ENCODE measurements around the gene MTHFD1. TPM values are rescaled to one million over a fixed set of nuclear protein-coding genes. Genes with fewer than 3 reads are reported as not detected.

MTHFD1 gene
- total RNA-seq, 1 experiment from 2014 or later = 226 TPM

DNA sequence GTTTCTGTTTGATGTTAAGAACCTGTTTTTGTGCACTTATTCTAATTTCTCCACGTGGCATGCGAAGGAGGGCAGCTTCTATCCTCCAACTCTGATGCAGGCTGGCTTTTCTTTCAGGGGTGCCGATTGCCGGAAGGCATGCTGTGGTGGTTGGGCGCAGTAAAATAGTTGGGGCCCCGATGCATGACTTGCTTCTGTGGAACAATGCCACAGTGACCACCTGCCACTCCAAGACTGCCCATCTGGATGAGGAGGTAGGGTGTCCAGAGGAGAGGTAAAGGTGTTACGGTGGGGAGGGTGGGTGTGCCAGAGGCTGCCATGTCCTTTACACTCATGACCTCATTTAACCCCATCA is 29.6 kb downstream of the MTHFD1 start:
- ChIA-PET POLR2A (no interaction called here), CTCF (interaction anchor here (0.8 to 1.3 kb wide), 2 partner anchors 12 to 73 kb away, joined by 3 to 4 read pairs; no protein-coding TSS in a partner anchor)
- ATAC-seq (no peak), DNase-seq (ENCODE audit: low spot score) (no peak)
- Mint-ChIP-seq H3K9me3 (no peaks in the 10 kb centered on the region), H3K4me3 (no peak overlapping the region), H3K36me3 (peaks cover 80% of the 10 kb centered on the region), H3K27ac (no peak overlapping the region), H3K27me3 (ENCODE audit: low read depth) (no peaks in the 10 kb centered on the region), H3K4me1 (no peaks in the 10 kb centered on the region)
- TF ChIP-seq ZNF281 (CRISPR knock-in tag; IDR thresholded peaks at IDR 0.05) = no peak
- TF ChIP-seq E2F1 (CRISPR knock-in tag; IDR thresholded peaks at IDR 0.05) = no peak
- no peak for TF ChIP-seq FOXP4 (CRISPR knock-in tag; IDR thresholded peaks at IDR 0.05)
- TF ChIP-seq CBFB (CRISPR knock-in tag; IDR thresholded peaks at IDR 0.05; ENCODE audit: low read depth) = no peak

DNA sequence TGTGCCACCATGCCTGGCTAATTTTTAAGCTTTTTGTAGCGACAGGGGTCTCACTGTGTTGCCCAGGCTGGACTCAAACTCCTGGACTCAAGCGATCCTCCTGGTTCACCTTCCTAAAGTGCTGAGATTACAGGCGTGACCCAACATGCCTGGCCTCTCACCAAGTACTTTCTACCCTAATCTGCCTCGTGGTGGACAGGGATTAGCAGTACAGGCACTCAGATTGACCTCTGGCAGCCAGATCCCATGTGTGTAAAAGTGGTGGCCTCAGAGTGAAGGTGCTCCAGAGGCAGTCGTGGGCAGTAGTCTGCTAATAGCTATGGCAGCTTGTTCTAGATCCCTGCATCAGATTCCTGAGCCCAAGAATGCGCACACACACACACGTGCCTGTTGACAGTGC is 30.9 kb downstream of the MTHFD1 start:
- Mint-ChIP-seq H3K27ac (peak overlapping the region; percentile 53; the same call in 1 of the 2 replicates), H3K4me3 (no peak overlapping the region), H3K4me1 (no peaks in the 10 kb centered on the region), H3K9me3 (no peaks in the 10 kb centered on the region), H3K27me3 (ENCODE audit: low read depth) (no peaks in the 10 kb centered on the region), H3K36me3 (peaks cover 78% of the 10 kb centered on the region)
- DNase-seq (ENCODE audit: low spot score) = no peak
- ChIA-PET CTCF (interaction anchor here (1.7 kb wide), 1 partner anchor 11 kb away, joined by 7 read pairs; no protein-coding TSS in a partner anchor), POLR2A (no interaction called here)
- ATAC-seq = no peak
- peak; percentile 49; the same call in 1 of the 2 replicates for TF ChIP-seq ZNF121 (CRISPR knock-in tag; IDR thresholded peaks at IDR 0.05)
- no peak for TF ChIP-seq GTF2I (CRISPR knock-in tag; conservative IDR thresholded peaks at IDR 0.05)
- TF ChIP-seq SMAD4 (CRISPR knock-in tag; IDR thresholded peaks at IDR 0.05) = no peak

DNA sequence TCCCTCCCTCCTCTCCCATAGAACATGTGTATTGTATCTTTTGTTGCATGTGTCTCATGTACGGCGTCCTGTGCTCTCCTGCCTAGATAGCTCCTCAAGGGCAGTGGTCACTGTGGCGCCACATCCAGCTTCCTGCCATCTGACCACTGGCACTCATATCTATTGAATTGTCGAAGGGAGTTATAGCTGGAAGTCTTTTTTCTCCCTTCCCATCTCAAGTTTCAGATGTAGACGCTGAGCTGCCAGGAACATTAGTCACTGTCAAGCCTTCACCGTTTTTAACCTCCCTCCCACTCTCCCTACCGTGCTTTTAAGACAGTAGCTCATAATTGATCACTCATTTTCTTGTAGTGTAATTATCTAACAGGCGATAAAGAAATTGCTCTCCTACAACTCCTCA is 33.0 kb downstream of the MTHFD1 start:
- ATAC-seq (no peak), DNase-seq (ENCODE audit: low spot score) (no peak)
- H3K27me3 Mint-ChIP-seq (ENCODE audit: low read depth) = no peaks in the 10 kb centered on the region
- TF ChIP-seq, protein P1, sequence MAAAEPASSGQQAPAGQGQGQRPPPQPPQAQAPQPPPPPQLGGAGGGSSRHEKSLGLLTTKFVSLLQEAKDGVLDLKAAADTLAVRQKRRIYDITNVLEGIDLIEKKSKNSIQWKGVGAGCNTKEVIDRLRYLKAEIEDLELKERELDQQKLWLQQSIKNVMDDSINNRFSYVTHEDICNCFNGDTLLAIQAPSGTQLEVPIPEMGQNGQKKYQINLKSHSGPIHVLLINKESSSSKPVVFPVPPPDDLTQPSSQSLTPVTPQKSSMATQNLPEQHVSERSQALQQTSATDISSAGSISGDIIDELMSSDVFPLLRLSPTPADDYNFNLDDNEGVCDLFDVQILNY (CRISPR knock-in tag; IDR thresholded peaks at IDR 0.05) = no peak
- no peak for TF ChIP-seq ETV6 (CRISPR knock-in tag; IDR thresholded peaks at IDR 0.05)
- peaks cover 87% of the 10 kb centered on the region for H3K36me3 Mint-ChIP-seq
- H3K27ac Mint-ChIP-seq = no peak overlapping the region
- H3K4me3 Mint-ChIP-seq = no peak overlapping the region
- ChIA-PET CTCF (interaction anchor here (0.6 to 2.3 kb wide), 3 partner anchors 9 to 79 kb away, joined by 3 to 17 read pairs (median 3); no protein-coding TSS in a partner anchor), POLR2A (interaction anchor here (0.6 kb wide), 1 partner anchor 40 kb away, joined by 10 read pairs; no protein-coding TSS in a partner anchor)
- H3K4me1 Mint-ChIP-seq = no peaks in the 10 kb centered on the region
- no peaks in the 10 kb centered on the region for H3K9me3 Mint-ChIP-seq

GRCh38 chr14:64422005-64422404 is 33.9 kb downstream of the MTHFD1 start:
- POLR2A ChIA-PET = no interaction called here
- Mint-ChIP-seq H3K36me3 (peaks cover 86% of the 10 kb centered on the region), H3K4me1 (no peaks in the 10 kb centered on the region), H3K27me3 (ENCODE audit: low read depth) (no peaks in the 10 kb centered on the region), H3K27ac (no peak overlapping the region), H3K4me3 (no peak overlapping the region), H3K9me3 (no peaks in the 10 kb centered on the region)
- CTCF ChIA-PET = interaction anchor here (2.3 kb wide), 1 partner anchor 8 kb away, joined by 17 read pairs; no protein-coding TSS in a partner anchor
- ATAC-seq (no peak), DNase-seq (ENCODE audit: low spot score) (no peak)
- TF ChIP-seq ARID4B (CRISPR knock-in tag; IDR thresholded peaks at IDR 0.05; ENCODE audit: borderline replicate concordance) (no peak), ZNF416 (CRISPR knock-in tag; IDR thresholded peaks at IDR 0.05) (no peak), PRRX2 (CRISPR knock-in tag; IDR thresholded peaks at IDR 0.05) (no peak), SMAD3 (CRISPR knock-in tag; IDR thresholded peaks at IDR 0.05; ENCODE audit: borderline replicate concordance) (no peak), ZNF138 (CRISPR knock-in tag; conservative IDR thresholded peaks at IDR 0.05) (no peak)
- TF ChIP-seq, protein P2, sequence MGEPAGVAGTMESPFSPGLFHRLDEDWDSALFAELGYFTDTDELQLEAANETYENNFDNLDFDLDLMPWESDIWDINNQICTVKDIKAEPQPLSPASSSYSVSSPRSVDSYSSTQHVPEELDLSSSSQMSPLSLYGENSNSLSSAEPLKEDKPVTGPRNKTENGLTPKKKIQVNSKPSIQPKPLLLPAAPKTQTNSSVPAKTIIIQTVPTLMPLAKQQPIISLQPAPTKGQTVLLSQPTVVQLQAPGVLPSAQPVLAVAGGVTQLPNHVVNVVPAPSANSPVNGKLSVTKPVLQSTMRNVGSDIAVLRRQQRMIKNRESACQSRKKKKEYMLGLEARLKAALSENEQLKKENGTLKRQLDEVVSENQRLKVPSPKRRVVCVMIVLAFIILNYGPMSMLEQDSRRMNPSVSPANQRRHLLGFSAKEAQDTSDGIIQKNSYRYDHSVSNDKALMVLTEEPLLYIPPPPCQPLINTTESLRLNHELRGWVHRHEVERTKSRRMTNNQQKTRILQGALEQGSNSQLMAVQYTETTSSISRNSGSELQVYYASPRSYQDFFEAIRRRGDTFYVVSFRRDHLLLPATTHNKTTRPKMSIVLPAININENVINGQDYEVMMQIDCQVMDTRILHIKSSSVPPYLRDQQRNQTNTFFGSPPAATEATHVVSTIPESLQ (CRISPR knock-in tag; IDR thresholded peaks at IDR 0.05) = no peak
